ENCODE measurements around the gene TULP3. TPM values are rescaled to one million over a fixed set of nuclear protein-coding genes. Genes with fewer than 3 reads are reported as not detected.

Gene TULP3
- total and polyA plus RNA-seq, 2 of the 8 experiments (the other 6 are each of a cell fraction or from before 2014, with no cell fraction given) = 18.4 to 21.2 TPM

- ChIA-PET POLR2A (ENCODE audit: partially characterized antibody) (interaction anchor here (1.0 to 3.2 kb wide), 6 partner anchors 10 to 33 kb away, joined by 3 to 37 read pairs (median 7); no protein-coding TSS in a partner anchor), CTCF (ENCODE audit: partially characterized antibody) (interaction anchor here (0.6 to 2.1 kb wide), 5 partner anchors 25 to 99 kb away, joined by 3 to 10 read pairs (median 5); no protein-coding TSS in a partner anchor)
- H2AK5ac ChIP-seq (ENCODE audit: low read depth, low read length) = no peak overlapping the region
- H3K27me3 ChIP-seq (replicated peaks in 1 of 4; ENCODE audit: control insufficient read depth in 3 of 4, extremely low read depth in 1 of 4, insufficient read depth in 3 of 4, low read length in 3 of 4) = no peaks in the 10 kb centered on the region
- no peak overlapping the region for H4K5ac ChIP-seq (ENCODE audit: insufficient read length, low read depth, low read length)
- no peak overlapping the region for H2BK120ac ChIP-seq (replicated peaks; ENCODE audit: low read depth, low read length)
- no peak overlapping the region for H2AFZ ChIP-seq (ENCODE audit: low read length)
- WGBS, 2 experiments (ENCODE audit: extremely low coverage in 1 of 2, insufficient coverage in 1 of 2, insufficient read length in 1 of 2, insufficient replicate concordance in 2 of 2, low coverage in 1 of 2, low lambda C conversion rate in 2 of 2, missing lambda C conversion rate in 1 of 2) = 92% methylated on average over 5 of the region's 5 CpGs; no CpG with 5 or more reads in 1 of the 2 experiments
- no peak overlapping the region for H3K14ac ChIP-seq (ENCODE audit: insufficient read length)
- no peak overlapping the region for H2BK15ac ChIP-seq (ENCODE audit: low read length)
- H3K4me1 ChIP-seq (replicated peaks in 1 of 4; ENCODE audit: control insufficient read depth in 3 of 4, insufficient read depth in 4 of 4, low read length in 3 of 4) = peaks cover 6 to 25% (median 12%) of the 10 kb centered on the region in 4 experiments
- H3K79me1 ChIP-seq (ENCODE audit: low read depth, low read length) = peaks cover 13% of the 10 kb centered on the region
- no peak for FAIRE-seq
- H2BK20ac ChIP-seq (ENCODE audit: low read length) = no peak overlapping the region
- no peak overlapping the region for H3K4me2 ChIP-seq (ENCODE audit: insufficient read depth in 1 of 2, low read depth in 2 of 2, low read length in 2 of 2)
- H3K18ac ChIP-seq (ENCODE audit: extremely low read depth, low read length) = no peak overlapping the region
- H4K91ac ChIP-seq (replicated peaks; ENCODE audit: insufficient read length, low read length) = no peak overlapping the region
- H3K23me2 ChIP-seq (ENCODE audit: low read depth, low read length) = no peaks in the 10 kb centered on the region
- peaks cover 18 to 34% of the 10 kb centered on the region in 2 experiments for H4K20me1 ChIP-seq (replicated peaks in 1 of 2; ENCODE audit: control insufficient read depth in 1 of 2, insufficient read depth in 2 of 2, low read length in 2 of 2)
- H2BK12ac ChIP-seq (ENCODE audit: low read depth, low read length) = no peak overlapping the region
- no peak overlapping the region for H3K4me3 ChIP-seq (ENCODE audit: extremely low read depth in 1 of 4, insufficient read depth in 2 of 4, low read depth in 3 of 4, low read length in 4 of 4)
- H4K8ac ChIP-seq (ENCODE audit: extremely low read depth, insufficient read depth, low read length) = no peak overlapping the region
- H3K4ac ChIP-seq (replicated peaks; ENCODE audit: insufficient read length, low read depth, low read length) = no peak overlapping the region
- no peak overlapping the region for H3K23ac ChIP-seq (ENCODE audit: insufficient read length)
- H3K27ac ChIP-seq (ENCODE audit: low read depth, low read length) = peak overlapping the region; percentile 40; the same call in 1 of the 2 replicates
- H3K79me2 ChIP-seq (ENCODE audit: control insufficient read depth in 1 of 2, insufficient read depth in 2 of 2, low read length in 2 of 2) = peaks cover 0 to 81% of the 10 kb centered on the region in 2 experiments; a peak in 2 of 4 replicates
- no peak overlapping the region for H3K56ac ChIP-seq (replicated peaks; ENCODE audit: insufficient read length, low read depth, low read length)
- peak overlapping the region; percentile 86 for H2BK5ac ChIP-seq (ENCODE audit: low read depth, low read length)
- no peak overlapping the region for H3K9ac ChIP-seq (replicated peaks in 1 of 4; ENCODE audit: extremely low read depth in 1 of 4, low read depth in 3 of 4, low read length in 3 of 4)
- H3K9me3 ChIP-seq (ENCODE audit: insufficient read depth in 2 of 2, low read depth in 1 of 2, low read length in 1 of 2) = no peaks in the 10 kb centered on the region
- no peak for DNase-seq (ENCODE audit: low read depth in 1 of 2, low spot score in 2 of 2)
- H3K36me3 ChIP-seq (ENCODE audit: control insufficient read depth in 2 of 4, insufficient read depth in 4 of 4, low read length in 3 of 4) = peaks cover 0 to 4% (median 3%) of the 10 kb centered on the region in 4 experiments; a peak in 2 of 8 replicates
- no peak for TF ChIP-seq CBX8 (IDR thresholded peaks at IDR 0.05; ENCODE audit: borderline replicate concordance, low read depth, low read length)
- TF ChIP-seq EP300 (IDR thresholded peaks at IDR 0.05; ENCODE audit: borderline replicate concordance in 1 of 2, low read depth in 2 of 2, low read length in 2 of 2) = no peak
- no peak for TF ChIP-seq FOSL1 (IDR thresholded peaks at IDR 0.05; ENCODE audit: insufficient read depth, low read depth, low read length)
- no peak for TF ChIP-seq CEBPB (IDR thresholded peaks at IDR 0.05; ENCODE audit: low read depth, low read length)
- TF ChIP-seq CREB1 (IDR thresholded peaks at IDR 0.05) = no peak
- no peak for TF ChIP-seq CHD2 (IDR thresholded peaks at IDR 0.05; ENCODE audit: low read length)
- no peak for TF ChIP-seq EGR1 (IDR thresholded peaks at IDR 0.05; ENCODE audit: borderline replicate concordance, low read depth, low read length)
- TF ChIP-seq RFX5 (IDR thresholded peaks at IDR 0.05; ENCODE audit: borderline replicate concordance, low read depth, low read length) = no peak
- no peak for TF ChIP-seq EZH2 (IDR thresholded peaks at IDR 0.05; ENCODE audit: low read depth, low read length, severe bottlenecking)
- TF ChIP-seq SUZ12 (IDR thresholded peaks at IDR 0.05; ENCODE audit: low read length) = no peak
- no peak for TF ChIP-seq TEAD4 (IDR thresholded peaks at IDR 0.05; ENCODE audit: low read depth, low read length)
- TF ChIP-seq HDAC2 (IDR thresholded peaks at IDR 0.05; ENCODE audit: borderline replicate concordance in 1 of 2, low read depth in 2 of 2, low read length in 2 of 2) = no peak
Measured at GRCh38 chr12:2977776-2978175, 87.1 kb downstream of the TULP3 start.
